GM19238 (cell line): ENCODE measurements around the gene RHOH.
"Not testable (repeated sequence)": the region's sequence is repeated elsewhere in the genome, so short reads cannot be mapped to it uniquely, and the experiment has no call there.

Source experiments
- DNase-seq: peaks from one replicate; pipeline ENCODE4 v3.0.0; 2011; ENCODE audit warnings: low spot score; ENCODE audit not compliant: insufficient read length

RHOH gene

GRCh38 chr4:40290611-40291186, 93.9 kb downstream of the RHOH start:
- not testable (repeated sequence) for DNase-seq

GRCh38 chr4:40292313-40292759, 95.5 kb downstream of the RHOH start:
- no peak for DNase-seq

GRCh38 chr4:40294339-40294738, 97.5 kb downstream of the RHOH start:
- DNase-seq = no peak

- not testable (repeated sequence) for DNase-seq
Observed at GRCh38 chr4:40295030-40295429, 98.2 kb downstream of the RHOH start.

GRCh38 chr4:40295572-40295971, 98.7 kb downstream of the RHOH start:
- no peak for DNase-seq
